ENCODE results near the gene PLXNB3. TPM values are rescaled to one million over a fixed set of nuclear protein-coding genes. Genes with fewer than 3 reads are reported as not detected.
A peak's percentile ranks its signal among the peaks of the same experiment; 100 is the strongest.

Gene PLXNB3
- total RNA-seq, 1 experiment from 2014 or later, result 13.8 TPM

GRCh38 chrX:153773741-153774575, 9.9 kb downstream of the PLXNB3 start:
- no peak for DNase-seq (ENCODE audit: low spot score)

- no peak for DNase-seq (ENCODE audit: low spot score)
These were observed 10.7 kb downstream of the PLXNB3 start for GRCh38 chrX:153774576-153775292.

GRCh38 chrX:153775293-153776119, 11.5 kb downstream of the PLXNB3 start:
- DNase-seq (ENCODE audit: low spot score), result no peak

- DNase-seq (ENCODE audit: low spot score), result no peak
These were observed 12.1 kb downstream of the PLXNB3 start for GRCh38 chrX:153776120-153776599.

- DNase-seq (ENCODE audit: low spot score), result no peak
These were observed 12.6 kb downstream of the PLXNB3 start for GRCh38 chrX:153776611-153777045.

- DNase-seq (ENCODE audit: low spot score), result no peak
These were observed 13.4 kb downstream of the PLXNB3 start for GRCh38 chrX:153777261-153778090.

GRCh38 chrX:153778181-153778580, 14.1 kb downstream of the PLXNB3 start:
- no peak for DNase-seq (ENCODE audit: low spot score)

GRCh38 chrX:153778684-153779101, 14.6 kb downstream of the PLXNB3 start:
- no peak for DNase-seq (ENCODE audit: low spot score)

- no peak for DNase-seq (ENCODE audit: low spot score)
These were observed 16.0 kb downstream of the PLXNB3 start for GRCh38 chrX:153779891-153780677.

GRCh38 chrX:153780678-153781427, 16.8 kb downstream of the PLXNB3 start, which contains the start of gene SRPK3:
Gene SRPK3, plus strand, starts transcription at chrX:153781041. Its CDS starts 46 bp downstream, at chrX:153781087.
- peak; percentile 41 for DNase-seq (ENCODE audit: low spot score)

GRCh38 chrX:153781428-153782047, 17.5 kb downstream of the PLXNB3 start:
- no peak for DNase-seq (ENCODE audit: low spot score)

GRCh38 chrX:153782313-153782712, 18.3 kb downstream of the PLXNB3 start:
- no peak for DNase-seq (ENCODE audit: low spot score)

GRCh38 chrX:153782871-153783270, 18.8 kb downstream of the PLXNB3 start:
- DNase-seq (ENCODE audit: low spot score), result no peak

- no peak for DNase-seq (ENCODE audit: low spot score)
These were observed 19.4 kb downstream of the PLXNB3 start for GRCh38 chrX:153783378-153784013.

GRCh38 chrX:153784325-153784967, 20.4 kb downstream of the PLXNB3 start:
- no peak for DNase-seq (ENCODE audit: low spot score)

GRCh38 chrX:153786669-153787068, 22.6 kb downstream of the PLXNB3 start:
- no peak for DNase-seq (ENCODE audit: low spot score)

- no peak for DNase-seq (ENCODE audit: low spot score)
These were observed 25.6 kb downstream of the PLXNB3 start for GRCh38 chrX:153789654-153790053.

Measured in A172 (cell line).